ENCODE measurements around the gene SHC4.

DNA sequence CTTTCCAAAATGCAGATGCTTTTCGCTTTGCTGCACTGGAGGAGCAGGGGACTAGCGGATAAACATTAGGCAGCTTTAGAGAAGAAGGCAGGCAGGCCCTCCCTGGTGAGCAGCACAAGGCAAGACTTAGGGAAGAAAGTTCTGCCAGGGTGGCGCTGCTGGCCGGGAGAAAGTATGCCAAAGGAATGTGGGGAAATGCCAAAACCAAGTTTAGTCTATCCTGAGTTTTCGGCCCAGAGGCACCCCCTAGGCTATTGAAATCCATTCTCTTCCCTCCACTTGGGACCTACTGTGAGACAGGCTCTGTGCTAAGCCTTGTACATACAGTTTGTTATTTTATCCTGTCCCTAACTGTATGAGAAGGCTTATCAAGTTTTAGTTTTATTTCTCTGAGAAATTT, 9.2 kb downstream of the SHC4 start:
- TF ChIP-seq SMC3 (conservative IDR thresholded peaks at IDR 0.05; ENCODE audit: poor library complexity) = no peak
- TF ChIP-seq, protein P1, sequence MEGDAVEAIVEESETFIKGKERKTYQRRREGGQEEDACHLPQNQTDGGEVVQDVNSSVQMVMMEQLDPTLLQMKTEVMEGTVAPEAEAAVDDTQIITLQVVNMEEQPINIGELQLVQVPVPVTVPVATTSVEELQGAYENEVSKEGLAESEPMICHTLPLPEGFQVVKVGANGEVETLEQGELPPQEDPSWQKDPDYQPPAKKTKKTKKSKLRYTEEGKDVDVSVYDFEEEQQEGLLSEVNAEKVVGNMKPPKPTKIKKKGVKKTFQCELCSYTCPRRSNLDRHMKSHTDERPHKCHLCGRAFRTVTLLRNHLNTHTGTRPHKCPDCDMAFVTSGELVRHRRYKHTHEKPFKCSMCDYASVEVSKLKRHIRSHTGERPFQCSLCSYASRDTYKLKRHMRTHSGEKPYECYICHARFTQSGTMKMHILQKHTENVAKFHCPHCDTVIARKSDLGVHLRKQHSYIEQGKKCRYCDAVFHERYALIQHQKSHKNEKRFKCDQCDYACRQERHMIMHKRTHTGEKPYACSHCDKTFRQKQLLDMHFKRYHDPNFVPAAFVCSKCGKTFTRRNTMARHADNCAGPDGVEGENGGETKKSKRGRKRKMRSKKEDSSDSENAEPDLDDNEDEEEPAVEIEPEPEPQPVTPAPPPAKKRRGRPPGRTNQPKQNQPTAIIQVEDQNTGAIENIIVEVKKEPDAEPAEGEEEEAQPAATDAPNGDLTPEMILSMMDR (IDR thresholded peaks at IDR 0.05; ENCODE audit: poor library complexity, severe bottlenecking) = no peak
- TF ChIP-seq EP300 (conservative IDR thresholded peaks at IDR 0.05; ENCODE audit: poor library complexity, severe bottlenecking) = no peak
- no peak for TF ChIP-seq EZH2 (IDR thresholded peaks at IDR 0.05; ENCODE audit: borderline replicate concordance, insufficient read depth, low read length, poor library complexity, severe bottlenecking)
- no peak for TF ChIP-seq MXI1 (conservative IDR thresholded peaks at IDR 0.05; ENCODE audit: poor library complexity, severe bottlenecking)
- TF ChIP-seq, protein P2, sequence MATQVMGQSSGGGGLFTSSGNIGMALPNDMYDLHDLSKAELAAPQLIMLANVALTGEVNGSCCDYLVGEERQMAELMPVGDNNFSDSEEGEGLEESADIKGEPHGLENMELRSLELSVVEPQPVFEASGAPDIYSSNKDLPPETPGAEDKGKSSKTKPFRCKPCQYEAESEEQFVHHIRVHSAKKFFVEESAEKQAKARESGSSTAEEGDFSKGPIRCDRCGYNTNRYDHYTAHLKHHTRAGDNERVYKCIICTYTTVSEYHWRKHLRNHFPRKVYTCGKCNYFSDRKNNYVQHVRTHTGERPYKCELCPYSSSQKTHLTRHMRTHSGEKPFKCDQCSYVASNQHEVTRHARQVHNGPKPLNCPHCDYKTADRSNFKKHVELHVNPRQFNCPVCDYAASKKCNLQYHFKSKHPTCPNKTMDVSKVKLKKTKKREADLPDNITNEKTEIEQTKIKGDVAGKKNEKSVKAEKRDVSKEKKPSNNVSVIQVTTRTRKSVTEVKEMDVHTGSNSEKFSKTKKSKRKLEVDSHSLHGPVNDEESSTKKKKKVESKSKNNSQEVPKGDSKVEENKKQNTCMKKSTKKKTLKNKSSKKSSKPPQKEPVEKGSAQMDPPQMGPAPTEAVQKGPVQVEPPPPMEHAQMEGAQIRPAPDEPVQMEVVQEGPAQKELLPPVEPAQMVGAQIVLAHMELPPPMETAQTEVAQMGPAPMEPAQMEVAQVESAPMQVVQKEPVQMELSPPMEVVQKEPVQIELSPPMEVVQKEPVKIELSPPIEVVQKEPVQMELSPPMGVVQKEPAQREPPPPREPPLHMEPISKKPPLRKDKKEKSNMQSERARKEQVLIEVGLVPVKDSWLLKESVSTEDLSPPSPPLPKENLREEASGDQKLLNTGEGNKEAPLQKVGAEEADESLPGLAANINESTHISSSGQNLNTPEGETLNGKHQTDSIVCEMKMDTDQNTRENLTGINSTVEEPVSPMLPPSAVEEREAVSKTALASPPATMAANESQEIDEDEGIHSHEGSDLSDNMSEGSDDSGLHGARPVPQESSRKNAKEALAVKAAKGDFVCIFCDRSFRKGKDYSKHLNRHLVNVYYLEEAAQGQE (IDR thresholded peaks at IDR 0.05; ENCODE audit: borderline replicate concordance) = no peak
- TF ChIP-seq POLR2AphosphoS5 (IDR thresholded peaks at IDR 0.05) = no peak
- TF ChIP-seq RAD21 (conservative IDR thresholded peaks at IDR 0.05) = no peak
